ENCODE measurements around the gene RNF126. TPM values are rescaled to one million over a fixed set of nuclear protein-coding genes. Genes with fewer than 3 reads are reported as not detected.

RNF126 gene
- total RNA-seq, 1 donor from 2014 or later = 38.1 TPM

Other genes starting within 250 kb of the RNF126 start
- 3.5 and 4.7 TPM in 2 replicates for gene SHC2, start 202.2 kb downstream of the RNF126 start, total RNA-seq
- 0.07 TPM in 2 replicates for gene MADCAM1, start 166.7 kb downstream of the RNF126 start, total RNA-seq
- 24.2 and 39.6 TPM in 2 replicates for gene TPGS1, start 155.7 kb downstream of the RNF126 start, total RNA-seq
- gene CDC34, start 131.5 kb downstream of the RNF126 start, total RNA-seq = 97.0 and 108 TPM in 2 replicates
- not detected in 2 replicates for gene GZMM, start 119.2 kb downstream of the RNF126 start, total RNA-seq
- 237 and 352 TPM in 2 replicates for gene BSG, start 90.6 kb downstream of the RNF126 start, total RNA-seq
- 0.32 and 0.79 TPM in 2 replicates for gene HCN2, start 73.3 kb downstream of the RNF126 start, total RNA-seq
- gene POLRMT, start 29.7 kb downstream of the RNF126 start, total RNA-seq = 28.1 and 32.7 TPM in 2 replicates
- gene FGF22, start 23.3 kb downstream of the RNF126 start, total RNA-seq = 0.07 TPM in 1 of 2 replicates, not detected in the other
- gene FSTL3, start 13.2 kb upstream of the RNF126 start, total RNA-seq = 18.5 and 32.6 TPM in 2 replicates
- gene PRSS57, start 32.2 kb upstream of the RNF126 start, total RNA-seq = 0.07 TPM in 1 of 2 replicates, not detected in the other
- 14.3 and 23.0 TPM in 2 replicates for gene PALM, start 45.7 kb upstream of the RNF126 start, total RNA-seq
- gene MISP, start 87.9 kb upstream of the RNF126 start, total RNA-seq = 0.04 TPM in 1 of 2 replicates, not detected in the other
- gene PTBP1, start 134.2 kb upstream of the RNF126 start, total RNA-seq = 198 and 241 TPM in 2 replicates
- gene PLPPR3, start 158.7 kb upstream of the RNF126 start, total RNA-seq = 0.07 and 0.33 TPM in 2 replicates
- gene AZU1, start 164.6 kb upstream of the RNF126 start, total RNA-seq = not detected in 2 replicates
- not detected in 2 replicates for gene PRTN3, start 177.8 kb upstream of the RNF126 start, total RNA-seq
- not detected in 2 replicates for gene ELANE, start 189.1 kb upstream of the RNF126 start, total RNA-seq
- gene CFD, start 196.4 kb upstream of the RNF126 start, total RNA-seq = 0.49 and 3.6 TPM in 2 replicates
- 22.9 and 27.0 TPM in 2 replicates for gene MED16, start 230.0 kb upstream of the RNF126 start, total RNA-seq
- not detected in 2 replicates for gene RNU6-9, start 230.3 kb upstream of the RNF126 start, total RNA-seq

All from pulmonary artery endothelial cell (primary cell).